HepG2 (cell line): ENCODE results near the gene CHST11. TPM values are rescaled to one million over a fixed set of nuclear protein-coding genes. Genes with fewer than 3 reads are reported as not detected.

Experiments
- ATAC-seq: fragments of 200-7000 bp; cut with Tn5 transposase; 3 replicates; pipeline ENCODE4 v1.9.1; 2020; ENCODE audit warnings: mild to moderate bottlenecking, moderate library complexity
- BruUV-seq: library from RNA; stranded (reverse); fragments of 400-500 nt; replicated peaks from 2 replicates; lab custom pipeline; 2021; lab: Mats Ljungman, UMichigan
- CTCF ChIA-PET: fragments of 300-600 bp; formaldehyde crosslinking; extraction: SDS; loops from one replicate; lab custom pipeline; 2021; ENCODE audit warnings: low total read pairs, inconsistent platforms, low intra/inter-chr PET ratio; lab: Yijun Ruan, JAX
- POLR2A ChIA-PET: fragments of 350-600 bp; sonication (Branson Sonifier 250); formaldehyde crosslinking; loops from one replicate; lab custom pipeline; 2020; ENCODE audit warnings: antibody characterized with exemption, inconsistent platforms; lab: Yijun Ruan, JAX
- DNase-seq: peaks from one replicate; pipeline ENCODE4 v3.0.0-alpha.2; 2015; ENCODE audit warnings: low spot score
- FAIRE-seq: peaks from 3 replicates; lab custom pipeline; 2011; peaks lifted over from hg19 to GRCh38; lab: Jason Lieb, UNC
- H2AFZ ChIP-seq: one replicate; pipeline ENCODE4 v1.6.1; 2011; ENCODE audit warnings: low read length, inconsistent platforms
- H3K27ac ChIP-seq: fragments of 300-600 bp; 3 replicates; pipeline ENCODE4 v1.8.0; 2011; ENCODE audit warnings: mixed run types, mild to moderate bottlenecking, mixed read lengths, low read length, inconsistent platforms; ENCODE audit not compliant: insufficient read depth; ENCODE audit errors: extremely low read length
- H3K27me3 ChIP-seq, 2 experiments: fragments of 200-600 bp in 1 of 2; 2 replicates in 1 of 2; 3 replicates in 1 of 2; pipeline versions ENCODE4 v1.6.0 to v1.8.0; 2011; ENCODE audit warnings: low read length in 2 of 2, mild to moderate bottlenecking in 2 of 2, moderate library complexity in 2 of 2, inconsistent platforms in 1 of 2; ENCODE audit not compliant: insufficient read depth in 2 of 2, control insufficient read depth in 1 of 2
- H3K36me3 ChIP-seq, 2 experiments: fragments of 200-600 bp in 1 of 2; replicated peaks in 1 of 2; 2 replicates in 1 of 2; 3 replicates in 1 of 2; pipeline versions ENCODE4 v1.5.1 to v1.8.0; 2011; ENCODE audit warnings: low read length in 2 of 2, inconsistent platforms in 1 of 2; ENCODE audit not compliant: insufficient read depth in 2 of 2, control insufficient read depth in 1 of 2
- H3K4me1 ChIP-seq: 2 replicates; pipeline ENCODE4 v1.5.1; 2012; ENCODE audit warnings: low read length, inconsistent platforms; ENCODE audit not compliant: insufficient read depth
- H3K4me2 ChIP-seq: 2 replicates; pipeline ENCODE4 v1.6.0; 2011; ENCODE audit warnings: low read depth, low read length, inconsistent platforms
- H3K4me3 ChIP-seq, 3 experiments: fragments of 200-600 bp in 1 of 3; sonication (generic), shearing (Covaris generic) in 1 of 3; replicated peaks in 1 of 3; 2 replicates each; pipeline ENCODE4 v1.5.1; 2011 to 2016; ENCODE audit warnings: low read length in 3 of 3, inconsistent platforms in 2 of 3, low read depth in 2 of 3, mild to moderate bottlenecking in 2 of 3, control low read depth in 1 of 3, mixed read lengths in 1 of 3; ENCODE audit not compliant: insufficient read depth in 1 of 3
- H3K79me2 ChIP-seq: one replicate; pipeline ENCODE4 v1.6.1; 2011; ENCODE audit warnings: low read length, inconsistent platforms; ENCODE audit not compliant: insufficient read depth
- H3K9ac ChIP-seq: 2 replicates; pipeline ENCODE4 v1.6.0; 2011; ENCODE audit warnings: mild to moderate bottlenecking, low read depth, low read length, inconsistent platforms; ENCODE audit not compliant: insufficient read depth
- H3K9me3 ChIP-seq: 2 replicates; pipeline ENCODE4 v1.5.1; 2012; ENCODE audit warnings: mild to moderate bottlenecking, low read length
- H4K20me1 ChIP-seq: 2 replicates; pipeline ENCODE4 v1.6.0; 2011; ENCODE audit warnings: inconsistent platforms, mild to moderate bottlenecking, low read length, moderate library complexity; ENCODE audit not compliant: insufficient read depth
- MAFK ChIP-seq, 2 experiments: IDR thresholded peaks in 1 of 2; conservative IDR thresholded peaks in 1 of 2; 2 replicates each; pipeline ENCODE4 v1.6.1; 2011; ENCODE audit warnings: improper control_type of control experiment in 2 of 2, low read length in 2 of 2
- ZBTB8A ChIP-seq: sonication (generic); formaldehyde crosslinking; IDR thresholded peaks from 2 replicates; pipeline ENCODE4 v1.4.0; 2020; ENCODE audit warnings: mild to moderate bottlenecking, low read depth, missing genetic modification reagents, borderline replicate concordance
- ZNF841 ChIP-seq: sonication (generic); formaldehyde crosslinking; IDR thresholded peaks from 2 replicates; pipeline ENCODE4 v1.8.1; 2023; ENCODE audit warnings: missing genetic modification reagents, borderline replicate concordance
- WGBS: methylation state at CpG from one replicate; pipeline ENCODE4 v1.1.6; 2017; ENCODE audit warnings: low lambda C conversion rate; 5-methylcytosine and 5-hydroxymethylcytosine counted together
- in situ Hi-C: cut with HindIII; loops from 2 replicates; pipeline ENCODE4 v1.10.0; 2017; ENCODE audit warnings: low pct_unique_long_range_greater_than_20kb; ENCODE audit not compliant: extremely low pct_ligation_motif_present
- intact Hi-C: fragments of 100-400 bp; cut with micrococcal nuclease; formaldehyde crosslinking; loops from one replicate; pipeline ENCODE4 v1.10.0; 2022; ENCODE audit not compliant: unreplicated experiment
- polyA plus RNA-seq, 8 experiments: library from polyadenylated mRNA; depleted of rRNA in 3 of 8; stranded (reverse) in 7 of 8; unstranded in 1 of 8; fragments of >200 nt; fragmentation: Illumina TruSeq in 4 of 8; extraction: Trizol in 4 of 8; gene quantifications; 2 replicates each; pipeline versions ENCODE4 v1.2.1 to v1.2.3, GENCODE V29; 2011 to 2016; ENCODE audit warnings: low read depth in 4 of 8, missing spikeins in 1 of 8, mixed read lengths in 1 of 8; ENCODE audit not compliant: insufficient read depth in 1 of 8
- total RNA-seq, 5 experiments: library from RNA; depleted of rRNA; stranded (reverse); fragments of >200 nt; fragmentation: Illumina TruSeq; extraction: Trizol; gene quantifications; 2 replicates each; pipeline ENCODE4 v1.2.3, GENCODE V29; 2016; ENCODE audit warnings: low read depth in 1 of 5
- TF ChIP-seq, protein P1 (sequence below): sonication (generic); formaldehyde crosslinking; IDR thresholded peaks from 2 replicates; pipeline ENCODE4 v1.4.0; 2020; ENCODE audit warnings: missing genetic modification reagents, borderline replicate concordance

Gene CHST11
- total and polyA plus RNA-seq, 2 of the 13 experiments (the other 11 are each of a cell fraction or from before 2014, with no cell fraction given) = 0.15 TPM; not detected in 1

DNA sequence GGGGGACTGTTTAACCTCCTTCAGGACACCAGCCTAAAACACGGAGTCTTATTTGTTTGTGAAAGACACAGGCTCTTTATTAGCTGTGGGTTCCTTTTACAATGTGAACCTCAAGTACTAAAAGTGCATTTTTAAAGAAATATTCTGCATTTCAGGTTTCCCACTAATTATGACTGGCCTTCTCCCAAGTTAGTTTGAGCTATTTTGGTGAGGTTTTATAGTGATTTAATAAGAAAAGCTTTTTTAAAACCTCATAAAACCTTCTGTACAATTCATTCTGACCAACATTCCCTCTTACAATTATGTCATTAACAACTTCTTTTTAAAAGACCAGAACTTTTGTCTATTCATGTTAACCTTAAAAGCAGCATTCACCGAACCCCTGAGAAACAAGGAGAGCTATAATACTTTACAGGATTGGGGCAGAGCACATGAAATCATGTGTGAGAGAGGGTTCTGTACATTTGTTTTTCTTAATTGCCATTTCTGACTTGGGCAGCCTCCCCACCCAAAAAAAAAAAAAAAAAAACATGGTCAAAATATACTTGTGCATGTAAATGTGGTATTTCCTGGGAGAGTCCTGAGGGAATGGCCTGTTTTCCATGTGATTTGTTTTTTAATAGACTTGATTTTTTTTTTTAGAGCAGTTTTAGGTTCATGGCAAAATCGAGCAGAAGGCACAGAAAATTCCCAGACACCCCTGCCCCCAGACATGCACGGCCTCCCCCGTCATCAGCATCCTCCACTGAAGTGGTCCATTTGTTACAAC is 169.5 kb downstream of the CHST11 start (continued):
- TF ChIP-seq, protein P1, sequence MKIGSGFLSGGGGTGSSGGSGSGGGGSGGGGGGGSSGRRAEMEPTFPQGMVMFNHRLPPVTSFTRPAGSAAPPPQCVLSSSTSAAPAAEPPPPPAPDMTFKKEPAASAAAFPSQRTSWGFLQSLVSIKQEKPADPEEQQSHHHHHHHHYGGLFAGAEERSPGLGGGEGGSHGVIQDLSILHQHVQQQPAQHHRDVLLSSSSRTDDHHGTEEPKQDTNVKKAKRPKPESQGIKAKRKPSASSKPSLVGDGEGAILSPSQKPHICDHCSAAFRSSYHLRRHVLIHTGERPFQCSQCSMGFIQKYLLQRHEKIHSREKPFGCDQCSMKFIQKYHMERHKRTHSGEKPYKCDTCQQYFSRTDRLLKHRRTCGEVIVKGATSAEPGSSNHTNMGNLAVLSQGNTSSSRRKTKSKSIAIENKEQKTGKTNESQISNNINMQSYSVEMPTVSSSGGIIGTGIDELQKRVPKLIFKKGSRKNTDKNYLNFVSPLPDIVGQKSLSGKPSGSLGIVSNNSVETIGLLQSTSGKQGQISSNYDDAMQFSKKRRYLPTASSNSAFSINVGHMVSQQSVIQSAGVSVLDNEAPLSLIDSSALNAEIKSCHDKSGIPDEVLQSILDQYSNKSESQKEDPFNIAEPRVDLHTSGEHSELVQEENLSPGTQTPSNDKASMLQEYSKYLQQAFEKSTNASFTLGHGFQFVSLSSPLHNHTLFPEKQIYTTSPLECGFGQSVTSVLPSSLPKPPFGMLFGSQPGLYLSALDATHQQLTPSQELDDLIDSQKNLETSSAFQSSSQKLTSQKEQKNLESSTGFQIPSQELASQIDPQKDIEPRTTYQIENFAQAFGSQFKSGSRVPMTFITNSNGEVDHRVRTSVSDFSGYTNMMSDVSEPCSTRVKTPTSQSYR (CRISPR knock-in tag) = no peak
- no peak for TF ChIP-seq ZBTB8A (CRISPR knock-in tag)

- in situ Hi-C loops (no loop called here), intact Hi-C loops (no loop called here)
- DNase-seq (no peak), FAIRE-seq (no peak)
- no peak overlapping the region for H3K9ac ChIP-seq
- BruUV-seq = no TSS peak
- no peak overlapping the region for H2AFZ ChIP-seq
- no peaks in the 10 kb centered on the region for H3K9me3 ChIP-seq
- no peak overlapping the region for H3K27ac ChIP-seq
- no peaks in the 10 kb centered on the region for H3K79me2 ChIP-seq
- ChIA-PET CTCF (no interaction called here), POLR2A (no interaction called here)
- no peak overlapping the region for H3K4me2 ChIP-seq
- no peaks in the 10 kb centered on the region for H4K20me1 ChIP-seq
- H3K27me3 ChIP-seq = peaks cover 0 to 29% of the 10 kb centered on the region in 2 experiments; a peak in 3 of 5 replicates
- no peak overlapping the region for H3K4me3 ChIP-seq
- H3K36me3 ChIP-seq = no peaks in the 10 kb centered on the region
- no peaks in the 10 kb centered on the region for H3K4me1 ChIP-seq
- WGBS = 40% methylated on average over 7 of the region's 7 CpGs
- TF ChIP-seq ZNF841 (CRISPR knock-in tag) (no peak), MAFK (conservative IDR thresholded peaks at IDR 0.05 in 1 of 2, IDR thresholded peaks at IDR 0.05 in 1 of 2; ENCODE audit: low read length in 2 of 2) (0 out of 4 replicates have a peak, but pooled peaks of 1 of the 2 experiments have one; percentile 12)
- TF ChIP-seq, all 625 proteins: peak for 1
- no peak for ATAC-seq
Observed at GRCh38 chr12:104627231-104627989, 170.7 kb downstream of the CHST11 start.
